ENCODE data around the gene CLSTN2.

Gene CLSTN2

GRCh38 chr3:140088058-140088457 lies 153.1 kb downstream of the CLSTN2 start:
- H3K4me1 ChIP-seq (ENCODE audit: control insufficient read depth in 1 of 2, insufficient read depth in 2 of 2, low read length in 2 of 2) = peaks cover 0 to under 1% of the 10 kb centered on the region in 2 experiments
- no peak overlapping the region for H3K23ac ChIP-seq (ENCODE audit: low read length)
- H3K79me2 ChIP-seq (ENCODE audit: control insufficient read depth, insufficient read depth, low read length, poor library complexity) = no peaks in the 10 kb centered on the region
- no peak overlapping the region for H2BK120ac ChIP-seq (ENCODE audit: insufficient read depth, low read length, poor library complexity)
- H3K9ac ChIP-seq (ENCODE audit: low read length) = no peak overlapping the region
- no peak overlapping the region for H3K18ac ChIP-seq (ENCODE audit: low read length)
- no peaks in the 10 kb centered on the region for H3K27me3 ChIP-seq (ENCODE audit: insufficient read depth, low read length)
- H4K91ac ChIP-seq (ENCODE audit: low read depth, low read length) = no peak overlapping the region
- DNase-seq = no peak
- no peak overlapping the region for H2BK12ac ChIP-seq (ENCODE audit: low read length)
- peaks cover 6% of the 10 kb centered on the region for H3K9me3 ChIP-seq (ENCODE audit: insufficient read depth, low read depth, low read length)
- no peaks in the 10 kb centered on the region for H3K36me3 ChIP-seq (ENCODE audit: control insufficient read depth in 1 of 2, insufficient read depth in 2 of 2, low read length in 2 of 2)
- no peak overlapping the region for H3K4ac ChIP-seq (ENCODE audit: low read depth, low read length)
- no peak overlapping the region for H4K12ac ChIP-seq (ENCODE audit: low read depth, low read length)
- no CpG with 5 or more reads among the region's 3 CpGs for WGBS (ENCODE audit: extremely low coverage, insufficient coverage, insufficient read length)
- no peak overlapping the region for H2BK5ac ChIP-seq (ENCODE audit: low read depth, low read length, poor library complexity)
- no peak overlapping the region for H2AFZ ChIP-seq (ENCODE audit: insufficient read depth, low read length, poor library complexity)
- no peaks in the 10 kb centered on the region for H3K79me1 ChIP-seq (ENCODE audit: low read length)
- no peak overlapping the region for H3K27ac ChIP-seq (ENCODE audit: low read depth, low read length)
- no peak overlapping the region for H3K4me3 ChIP-seq (ENCODE audit: low read depth, low read length)
- H3K4me2 ChIP-seq (ENCODE audit: low read length) = no peak overlapping the region
- no peak overlapping the region for H4K8ac ChIP-seq (ENCODE audit: low read depth, low read length)
- no peak overlapping the region for H2AK5ac ChIP-seq (ENCODE audit: low read length)
- H3K14ac ChIP-seq (ENCODE audit: low read length) = no peak overlapping the region

DNA sequence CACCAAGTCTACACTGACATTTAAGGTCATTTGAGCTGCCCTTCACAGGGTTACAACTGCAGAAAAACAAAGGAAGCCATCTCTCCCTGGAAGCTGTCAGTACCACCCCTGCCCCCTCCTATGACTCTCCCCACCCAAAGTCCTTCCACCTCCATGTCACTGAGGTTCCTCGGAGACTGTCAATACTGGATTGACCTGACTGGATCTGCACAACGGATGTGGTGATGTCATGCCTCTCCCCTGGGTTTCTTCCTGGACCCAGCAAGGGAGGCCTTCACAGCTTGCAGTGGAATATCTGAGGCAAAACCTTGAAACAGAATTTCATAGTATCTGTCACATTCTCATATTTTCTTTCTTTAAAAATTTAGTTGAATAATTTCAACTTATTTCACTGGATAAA lies 153.5 kb downstream of the CLSTN2 start:
- Histone ChIP-seq H3K9me3 (ENCODE audit: insufficient read depth, low read depth, low read length) (peaks cover 6% of the 10 kb centered on the region), H3K23ac (ENCODE audit: low read length) (no peak overlapping the region), H3K27ac (ENCODE audit: low read depth, low read length) (no peak overlapping the region), H3K4me3 (ENCODE audit: low read depth, low read length) (no peak overlapping the region), H3K9ac (ENCODE audit: low read length) (no peak overlapping the region), H3K18ac (ENCODE audit: low read length) (no peak overlapping the region), H2BK5ac (ENCODE audit: low read depth, low read length, poor library complexity) (no peak overlapping the region), H2BK12ac (ENCODE audit: low read length) (no peak overlapping the region), H2AK5ac (ENCODE audit: low read length) (no peak overlapping the region), H4K12ac (ENCODE audit: low read depth, low read length) (no peak overlapping the region), H3K36me3 (ENCODE audit: control insufficient read depth in 1 of 2, insufficient read depth in 2 of 2, low read length in 2 of 2) (no peaks in the 10 kb centered on the region), H3K4me1 (ENCODE audit: control insufficient read depth in 1 of 2, insufficient read depth in 2 of 2, low read length in 2 of 2) (peaks cover 3 to 4% of the 10 kb centered on the region in 2 experiments), H3K79me1 (ENCODE audit: low read length) (no peaks in the 10 kb centered on the region), H4K91ac (ENCODE audit: low read depth, low read length) (no peak overlapping the region), H3K4me2 (ENCODE audit: low read length) (no peak overlapping the region), H2BK120ac (ENCODE audit: insufficient read depth, low read length, poor library complexity) (no peak overlapping the region), H3K79me2 (ENCODE audit: control insufficient read depth, insufficient read depth, low read length, poor library complexity) (no peaks in the 10 kb centered on the region), H3K4ac (ENCODE audit: low read depth, low read length) (no peak overlapping the region), H3K27me3 (ENCODE audit: insufficient read depth, low read length) (no peaks in the 10 kb centered on the region), H2AFZ (ENCODE audit: insufficient read depth, low read length, poor library complexity) (no peak overlapping the region), H3K14ac (ENCODE audit: low read length) (no peak overlapping the region), H4K8ac (ENCODE audit: low read depth, low read length) (no peak overlapping the region)
- DNase-seq = no peak
- no CpG with 5 or more reads among the region's 2 CpGs for WGBS (ENCODE audit: extremely low coverage, insufficient coverage, insufficient read length)

DNA sequence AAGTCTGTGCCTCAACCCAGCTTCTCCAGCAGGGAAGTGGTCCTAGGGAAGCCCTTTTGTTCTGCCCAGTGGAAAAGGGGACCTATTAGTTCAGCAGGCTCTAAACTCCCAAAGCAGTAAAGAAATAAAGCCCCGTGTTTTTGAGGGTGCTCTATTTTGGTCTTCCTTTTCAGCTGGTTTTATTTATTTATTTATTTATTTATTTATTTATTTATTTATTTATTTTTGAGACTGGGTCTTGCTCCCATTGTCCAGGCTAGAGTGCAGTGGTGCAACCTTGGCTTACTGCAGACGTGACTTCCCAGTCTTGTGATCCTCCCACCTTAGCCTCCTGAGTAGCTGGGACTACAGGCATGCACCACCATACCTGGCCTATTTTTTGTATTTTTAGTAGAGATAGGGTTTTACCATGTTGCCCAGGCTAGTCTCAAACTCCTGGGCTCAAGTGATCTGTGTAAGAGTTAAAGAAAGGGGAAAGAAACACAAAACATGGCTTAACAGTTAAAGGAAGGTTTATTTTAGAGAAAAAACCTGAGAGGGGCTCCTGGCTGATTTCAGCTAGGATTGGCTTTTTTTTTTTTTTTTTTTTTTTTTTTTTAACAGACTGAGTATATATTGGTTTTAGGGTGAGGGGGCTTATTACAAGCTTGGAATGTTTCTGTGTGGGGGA lies 154.6 kb downstream of the CLSTN2 start:
- DNase-seq = no peak
- Histone ChIP-seq H2BK120ac (ENCODE audit: insufficient read depth, low read length, poor library complexity) (no peak overlapping the region), H3K4me1 (ENCODE audit: control insufficient read depth in 1 of 2, insufficient read depth in 2 of 2, low read length in 2 of 2) (peaks cover 3 to 4% of the 10 kb centered on the region in 2 experiments), H3K4me3 (ENCODE audit: low read depth, low read length) (no peak overlapping the region), H4K12ac (ENCODE audit: low read depth, low read length) (no peak overlapping the region), H2BK12ac (ENCODE audit: low read length) (no peak overlapping the region), H4K91ac (ENCODE audit: low read depth, low read length) (no peak overlapping the region), H3K36me3 (ENCODE audit: control insufficient read depth in 1 of 2, insufficient read depth in 2 of 2, low read length in 2 of 2) (no peaks in the 10 kb centered on the region), H2AK5ac (ENCODE audit: low read length) (no peak overlapping the region), H3K27me3 (ENCODE audit: insufficient read depth, low read length) (no peaks in the 10 kb centered on the region), H3K14ac (ENCODE audit: low read length) (no peak overlapping the region), H3K18ac (ENCODE audit: low read length) (no peak overlapping the region), H4K8ac (ENCODE audit: low read depth, low read length) (no peak overlapping the region), H3K9ac (ENCODE audit: low read length) (no peak overlapping the region), H3K79me1 (ENCODE audit: low read length) (no peaks in the 10 kb centered on the region), H2BK5ac (ENCODE audit: low read depth, low read length, poor library complexity) (no peak overlapping the region), H3K9me3 (ENCODE audit: insufficient read depth, low read depth, low read length) (peaks cover 6% of the 10 kb centered on the region), H3K4me2 (ENCODE audit: low read length) (no peak overlapping the region), H3K79me2 (ENCODE audit: control insufficient read depth, insufficient read depth, low read length, poor library complexity) (no peaks in the 10 kb centered on the region), H3K23ac (ENCODE audit: low read length) (no peak overlapping the region), H3K27ac (ENCODE audit: low read depth, low read length) (no peak overlapping the region), H2AFZ (ENCODE audit: insufficient read depth, low read length, poor library complexity) (no peak overlapping the region), H3K4ac (ENCODE audit: low read depth, low read length) (no peak overlapping the region)
- WGBS (ENCODE audit: extremely low coverage, insufficient coverage, insufficient read length) = no CpG with 5 or more reads among the region's 2 CpGs

- H2BK120ac ChIP-seq (ENCODE audit: insufficient read depth, low read length, poor library complexity) = no peak overlapping the region
- H3K4me2 ChIP-seq (ENCODE audit: low read length) = no peak overlapping the region
- H3K79me1 ChIP-seq (ENCODE audit: low read length) = no peaks in the 10 kb centered on the region
- H3K27ac ChIP-seq (ENCODE audit: low read depth, low read length) = no peak overlapping the region
- no CpG with 5 or more reads among the region's 3 CpGs for WGBS (ENCODE audit: extremely low coverage, insufficient coverage, insufficient read length)
- no peak for DNase-seq
- H3K18ac ChIP-seq (ENCODE audit: low read length) = no peak overlapping the region
- no peak overlapping the region for H2BK12ac ChIP-seq (ENCODE audit: low read length)
- H3K4me3 ChIP-seq (ENCODE audit: low read depth, low read length) = no peak overlapping the region
- H3K79me2 ChIP-seq (ENCODE audit: control insufficient read depth, insufficient read depth, low read length, poor library complexity) = no peaks in the 10 kb centered on the region
- H3K9me3 ChIP-seq (ENCODE audit: insufficient read depth, low read depth, low read length) = peaks cover 6% of the 10 kb centered on the region
- H3K9ac ChIP-seq (ENCODE audit: low read length) = no peak overlapping the region
- no peak overlapping the region for H2AK5ac ChIP-seq (ENCODE audit: low read length)
- H3K14ac ChIP-seq (ENCODE audit: low read length) = no peak overlapping the region
- H3K4me1 ChIP-seq (ENCODE audit: control insufficient read depth in 1 of 2, insufficient read depth in 2 of 2, low read length in 2 of 2) = peaks cover 3 to 4% of the 10 kb centered on the region in 2 experiments
- no peak overlapping the region for H2AFZ ChIP-seq (ENCODE audit: insufficient read depth, low read length, poor library complexity)
- no peak overlapping the region for H3K23ac ChIP-seq (ENCODE audit: low read length)
- H4K91ac ChIP-seq (ENCODE audit: low read depth, low read length) = no peak overlapping the region
- H2BK5ac ChIP-seq (ENCODE audit: low read depth, low read length, poor library complexity) = no peak overlapping the region
- H3K4ac ChIP-seq (ENCODE audit: low read depth, low read length) = no peak overlapping the region
- H4K8ac ChIP-seq (ENCODE audit: low read depth, low read length) = no peak overlapping the region
- H3K36me3 ChIP-seq (ENCODE audit: control insufficient read depth in 1 of 2, insufficient read depth in 2 of 2, low read length in 2 of 2) = no peaks in the 10 kb centered on the region
- H4K12ac ChIP-seq (ENCODE audit: low read depth, low read length) = no peak overlapping the region
- no peaks in the 10 kb centered on the region for H3K27me3 ChIP-seq (ENCODE audit: insufficient read depth, low read length)
These were observed 156.2 kb downstream of the CLSTN2 start for GRCh38 chr3:140091143-140091542.
